ENCODE data around the gene TMEM115. TPM values are rescaled to one million over a fixed set of nuclear protein-coding genes. Genes with fewer than 3 reads are reported as not detected.
A peak's percentile ranks its signal among the peaks of the same experiment; 100 is the strongest.

TMEM115 gene
- total RNA-seq, 1 donor from 2014 or later, result 19.8 TPM

DNA sequence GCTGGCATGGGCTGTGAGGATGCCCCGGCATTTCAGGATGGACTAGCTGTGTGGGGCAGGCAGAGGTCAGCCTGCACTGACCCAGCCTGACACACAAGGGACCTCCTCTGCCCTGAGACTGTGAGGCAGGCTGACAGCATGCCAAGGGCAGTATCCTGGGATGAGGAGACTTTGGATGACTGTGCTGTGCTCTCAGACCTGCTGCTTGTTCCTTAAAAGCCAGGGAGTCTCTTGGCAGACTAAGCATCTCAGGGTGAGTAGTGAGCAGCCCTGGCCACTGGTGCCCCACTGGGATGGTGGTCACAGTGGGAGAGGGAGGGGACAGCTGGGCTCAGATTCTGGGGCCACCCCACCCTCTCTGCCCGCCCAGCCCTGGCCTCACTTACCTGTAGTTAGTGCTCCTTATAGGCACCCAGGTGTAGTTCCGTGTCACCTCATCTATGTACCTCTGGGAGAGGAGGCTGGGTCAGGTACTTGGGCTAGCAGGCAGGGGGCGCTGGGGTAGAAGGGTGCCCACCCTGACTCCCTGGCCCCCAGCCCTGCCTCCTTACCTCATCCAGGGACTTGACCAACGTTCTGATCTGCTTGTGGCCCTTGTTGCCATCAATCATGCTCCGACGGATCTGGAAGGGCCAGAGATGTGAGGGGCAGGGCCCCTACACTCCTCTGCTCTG lies 16.1 kb upstream of the TMEM115 start:
- DNase-seq, result no peak

DNA sequence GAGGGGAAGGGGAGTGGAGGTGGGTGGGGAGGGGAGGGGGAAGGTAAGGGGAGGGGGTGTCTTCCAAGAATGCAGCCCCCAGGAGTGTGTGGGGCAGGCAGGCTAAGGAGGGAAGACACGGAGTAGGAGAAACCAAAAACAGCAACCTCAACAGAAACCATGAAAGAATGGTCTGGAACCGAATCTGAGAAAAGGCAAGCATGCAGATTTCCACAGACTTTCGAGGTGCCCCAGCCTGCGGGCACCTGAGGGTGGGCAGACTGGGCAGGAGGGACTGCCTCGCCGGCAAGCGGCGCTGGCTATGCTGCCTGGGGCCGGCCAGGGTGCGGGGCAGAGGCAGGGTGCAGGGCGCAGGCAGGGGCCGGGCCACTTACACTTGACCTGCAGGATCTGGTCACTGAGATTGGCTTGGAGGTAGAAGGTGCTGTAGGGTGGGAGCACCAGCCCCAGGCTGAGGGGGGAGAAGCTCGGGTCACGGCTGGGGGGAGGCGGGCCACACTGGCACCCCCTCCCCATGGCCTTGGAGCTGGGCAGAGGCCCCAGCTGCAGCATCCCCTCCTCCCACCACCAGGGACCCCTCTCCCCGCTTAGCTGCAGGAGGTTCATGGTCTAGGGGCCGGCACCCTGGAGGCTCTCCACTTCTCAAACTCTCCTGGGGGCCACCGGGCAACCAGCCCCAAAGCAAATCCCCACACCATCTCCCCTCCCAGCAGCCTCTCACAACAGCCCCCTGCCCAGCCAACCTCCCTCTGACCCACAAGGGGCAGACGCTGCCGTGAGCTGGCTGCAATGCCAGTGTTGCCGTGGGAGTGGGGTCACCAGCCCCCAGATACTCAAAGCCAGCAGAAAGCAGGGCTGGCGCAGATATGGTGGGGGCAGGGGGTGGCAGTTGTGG lies 15.3 kb upstream of the TMEM115 start:
- DNase-seq, result no peak

DNA sequence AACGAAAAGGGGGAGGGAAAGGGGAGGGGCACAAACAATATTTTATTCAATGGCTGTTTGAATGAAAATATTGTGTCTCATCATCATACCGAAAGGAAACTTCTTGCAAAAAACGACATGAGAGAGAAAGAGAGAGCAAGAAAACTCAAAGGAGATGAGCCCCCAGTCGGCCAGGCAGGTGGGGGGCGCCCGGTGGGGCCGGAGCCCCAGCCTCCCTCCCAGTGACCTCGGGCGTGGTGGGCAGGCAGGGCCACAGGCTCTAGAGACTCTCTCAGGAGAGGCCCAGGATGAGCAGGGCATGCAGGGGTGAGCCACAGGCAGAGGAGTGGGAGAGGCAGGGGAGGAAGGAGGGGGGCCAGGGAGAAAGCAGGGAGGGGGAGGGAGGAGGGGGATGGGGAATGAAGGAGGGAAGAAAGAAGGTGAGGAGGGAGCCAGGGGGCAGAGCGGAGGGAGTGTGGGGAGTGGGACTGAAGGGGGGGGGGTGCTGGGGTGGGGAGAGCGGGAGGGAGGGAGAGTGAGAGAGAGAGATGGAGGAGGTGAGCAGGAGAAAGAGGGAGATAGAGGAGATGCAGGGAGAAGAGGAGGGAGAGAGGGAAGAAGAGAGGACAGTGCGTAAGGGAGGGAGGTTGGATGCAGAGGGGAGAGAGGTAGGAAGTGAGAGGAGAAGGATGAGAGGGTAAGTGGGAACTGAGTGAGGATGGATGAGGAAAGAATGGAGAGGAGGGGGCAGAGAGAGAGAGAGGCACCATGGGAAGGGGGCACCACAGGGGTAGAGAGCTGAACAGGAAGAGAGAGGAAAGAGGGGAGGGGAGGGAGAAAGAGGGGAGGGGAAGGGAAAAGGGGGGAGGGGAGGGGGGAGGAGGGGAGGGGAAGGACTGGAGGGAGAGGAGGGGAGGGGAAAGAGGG lies 14.1 kb upstream of the TMEM115 start:
- no peak for DNase-seq

DNA sequence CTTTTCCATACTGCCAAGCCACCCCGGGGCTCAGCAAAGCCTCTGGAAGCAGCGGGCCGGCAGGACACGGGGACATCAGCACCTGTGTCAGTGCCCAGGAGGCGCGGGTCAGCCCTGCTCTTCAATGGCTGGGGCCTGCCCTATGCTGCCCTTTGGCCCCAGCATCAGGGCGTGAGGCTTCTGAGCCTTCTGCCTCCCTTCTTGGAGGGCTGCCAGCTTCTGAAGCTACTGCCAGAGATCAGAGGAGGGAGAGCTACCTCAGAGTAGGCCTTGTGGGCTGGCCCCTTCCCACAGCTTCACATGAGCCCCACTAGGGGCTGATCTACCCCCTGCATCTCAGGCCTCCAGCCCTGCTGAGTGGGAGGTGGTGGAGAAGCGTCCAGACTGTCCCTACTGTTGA lies 13.0 kb upstream of the TMEM115 start:
- DNase-seq, result no peak

DNA sequence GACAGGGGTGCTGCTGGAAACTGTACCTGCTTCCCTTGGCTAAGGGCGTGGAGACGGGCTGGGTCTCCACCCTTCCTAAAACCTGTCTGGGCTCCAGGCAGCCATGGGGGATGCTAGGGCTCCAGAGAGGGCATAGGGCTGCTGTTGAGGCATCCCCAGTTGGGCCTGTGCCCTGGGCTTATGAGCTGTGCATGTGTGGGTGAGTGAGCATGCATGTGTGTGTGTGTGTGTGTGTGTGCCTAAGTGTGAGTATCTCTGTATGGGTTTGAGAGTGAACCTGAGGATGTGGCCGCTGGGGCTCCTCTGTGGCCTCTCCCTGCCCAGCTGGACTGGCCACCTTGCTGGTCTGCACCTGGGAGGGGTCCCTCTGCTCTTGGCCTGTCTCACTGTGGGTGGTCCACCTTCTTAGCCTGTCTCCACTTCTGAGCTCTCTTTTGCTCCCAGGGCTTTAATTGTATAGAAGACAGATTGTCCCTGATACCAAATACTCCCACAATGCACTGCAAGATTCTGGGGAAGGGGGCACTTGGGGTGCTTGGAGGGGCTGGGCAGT lies 11.9 kb upstream of the TMEM115 start:
- DNase-seq, result peak; percentile 23

DNA sequence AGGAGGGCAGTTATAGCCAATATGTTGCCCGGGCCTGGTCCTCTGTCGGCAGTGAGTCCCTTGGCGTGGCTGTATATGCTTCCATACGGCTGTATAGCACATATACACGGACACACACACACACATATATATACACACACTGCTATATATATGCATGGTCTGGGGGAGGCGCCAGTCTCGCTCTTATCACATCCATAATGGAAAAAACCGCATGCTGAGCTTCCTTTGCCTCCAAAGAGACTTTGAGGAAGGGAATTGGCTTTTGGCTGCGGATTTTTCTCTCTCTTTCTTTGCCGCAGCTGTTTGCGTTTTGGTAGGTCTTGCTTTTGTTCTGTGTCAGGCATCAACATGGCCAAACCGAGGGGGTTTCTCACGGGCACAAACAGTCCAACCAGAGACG lies 11.3 kb upstream of the TMEM115 start:
- DNase-seq, result peak; percentile 23

DNA sequence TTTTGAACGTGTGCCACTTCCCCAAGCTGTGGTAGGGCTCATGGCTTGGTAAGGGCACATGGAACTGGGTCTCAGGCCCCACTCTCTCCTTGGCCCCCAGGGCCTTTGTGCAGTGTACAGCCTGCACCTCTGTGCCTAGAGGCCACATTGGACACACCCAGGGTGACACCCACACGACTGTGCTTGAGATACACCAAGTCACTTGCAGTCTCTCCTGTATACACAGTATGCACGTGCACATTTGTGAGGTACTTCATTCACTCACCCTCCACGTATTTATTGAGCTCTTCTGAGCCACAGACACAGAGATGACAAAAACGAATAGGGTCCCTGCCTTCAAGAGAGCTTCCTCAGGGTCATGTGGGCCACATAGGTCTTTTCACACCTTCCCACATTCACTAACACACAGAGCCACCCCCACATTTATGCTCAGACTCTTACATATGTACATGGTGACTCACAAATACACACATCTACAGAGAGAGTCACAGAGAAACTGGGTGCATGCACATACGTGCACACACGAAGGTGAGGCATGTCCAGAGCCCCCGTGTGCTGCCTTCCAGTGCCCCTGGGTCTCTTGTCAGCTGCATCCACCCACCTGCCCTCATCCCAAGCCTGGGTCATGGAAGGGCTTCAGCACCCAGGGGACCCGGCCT lies 9.8 kb upstream of the TMEM115 start:
- no peak for DNase-seq

DNA sequence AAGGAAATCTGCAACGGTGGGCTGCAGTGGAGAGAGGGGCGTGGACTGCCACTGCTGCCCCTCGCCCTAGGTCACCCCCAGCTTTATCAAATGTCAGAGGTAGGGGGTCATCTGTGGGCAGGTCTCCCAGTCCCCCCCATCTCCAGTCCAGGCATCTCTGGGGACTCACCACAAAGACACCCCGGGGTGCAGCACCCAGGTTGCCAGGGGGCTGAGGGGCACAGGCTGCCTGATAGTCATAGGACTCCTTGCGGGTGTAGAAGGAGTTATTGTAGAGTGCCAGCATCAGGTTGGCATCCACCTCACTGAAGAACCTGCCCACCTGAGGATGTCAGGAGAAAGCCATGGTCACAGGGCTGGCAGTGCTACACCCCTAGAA lies 6.5 kb upstream of the TMEM115 start:
- no peak for DNase-seq

DNA sequence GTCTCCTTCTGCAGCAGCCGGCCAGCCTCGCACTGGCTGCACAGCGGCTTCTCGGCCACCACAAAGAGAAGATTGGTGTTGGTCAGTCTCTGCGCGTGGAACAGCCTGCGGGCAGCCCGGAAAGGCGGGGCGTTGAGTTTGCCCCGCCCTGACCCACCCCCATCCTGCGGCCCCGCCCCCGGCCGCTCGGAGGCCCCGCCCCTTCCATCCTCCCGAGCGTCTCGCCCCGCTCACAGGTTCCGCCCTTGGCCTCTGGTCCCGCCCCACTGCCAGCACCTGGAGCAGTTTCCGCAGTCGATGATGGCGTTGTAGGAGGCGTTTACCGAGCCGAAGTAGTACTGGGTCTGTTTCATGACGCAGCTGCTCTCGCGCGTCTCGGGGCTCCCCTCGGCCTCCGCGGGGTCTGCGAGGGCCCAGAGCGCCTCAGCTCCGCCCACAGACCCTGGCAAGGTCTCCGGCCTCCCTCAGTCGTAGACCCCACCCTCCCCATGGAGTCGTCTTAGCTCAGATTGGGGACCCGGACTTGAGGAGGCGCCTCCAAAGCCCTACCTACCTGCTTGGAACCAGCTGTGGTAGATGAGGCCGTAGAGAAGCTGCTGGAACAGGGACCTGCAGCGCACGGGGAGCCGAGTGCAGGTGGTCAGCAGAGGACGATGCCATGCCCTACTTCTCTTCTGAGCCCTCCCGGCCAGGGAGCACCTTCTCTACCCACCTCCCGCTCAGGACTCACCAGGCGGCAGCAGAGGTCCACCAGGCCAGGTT lies 5.9 kb upstream of the TMEM115 start:
- peak; percentile 69 for DNase-seq

DNA sequence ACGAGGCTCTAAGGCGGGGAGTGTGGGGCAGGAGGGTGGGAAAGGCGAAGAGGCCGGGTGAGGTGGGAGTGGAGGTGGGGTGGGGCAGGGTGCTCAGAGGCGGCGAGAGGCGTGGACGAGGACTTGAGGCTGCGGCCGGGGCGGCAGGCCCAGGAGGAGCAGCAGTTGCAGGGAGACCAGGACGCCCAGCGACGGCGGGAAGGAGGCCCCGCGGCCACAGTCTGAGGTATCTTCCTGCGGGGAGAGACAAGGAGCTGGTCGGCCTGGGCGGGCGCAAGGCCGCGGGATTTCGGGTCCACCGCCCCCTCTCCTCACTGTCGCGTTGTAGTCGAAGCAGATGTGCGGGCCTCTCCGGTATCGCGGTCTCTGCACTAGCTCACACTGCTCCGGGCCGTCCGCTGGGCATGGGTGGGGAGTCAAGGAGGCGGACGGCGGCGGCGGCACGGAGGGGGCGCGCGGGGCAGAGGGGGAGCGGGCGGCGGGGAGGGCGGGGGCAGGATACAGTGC lies 5.3 kb upstream of the TMEM115 start:
- DNase-seq, result no peak

DNA sequence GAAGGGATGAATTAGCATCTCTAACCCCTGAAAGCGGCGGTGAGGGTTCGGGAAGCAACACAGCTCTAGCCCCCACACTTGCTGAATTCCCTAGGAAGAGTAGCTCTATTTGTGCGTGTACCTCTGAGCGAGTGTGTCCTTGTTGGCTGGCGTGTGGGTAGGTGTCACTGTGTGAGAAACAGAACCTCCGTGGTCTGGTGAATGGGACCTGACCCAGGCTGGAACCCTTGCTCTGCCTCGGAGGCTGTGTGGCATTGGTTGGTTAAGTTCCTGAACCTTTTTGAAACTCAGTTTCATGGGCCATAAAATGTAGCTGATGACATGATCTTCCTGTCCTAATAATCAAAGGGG lies 414 bp upstream of the TMEM115 start:
- no peak for DNase-seq

DNA sequence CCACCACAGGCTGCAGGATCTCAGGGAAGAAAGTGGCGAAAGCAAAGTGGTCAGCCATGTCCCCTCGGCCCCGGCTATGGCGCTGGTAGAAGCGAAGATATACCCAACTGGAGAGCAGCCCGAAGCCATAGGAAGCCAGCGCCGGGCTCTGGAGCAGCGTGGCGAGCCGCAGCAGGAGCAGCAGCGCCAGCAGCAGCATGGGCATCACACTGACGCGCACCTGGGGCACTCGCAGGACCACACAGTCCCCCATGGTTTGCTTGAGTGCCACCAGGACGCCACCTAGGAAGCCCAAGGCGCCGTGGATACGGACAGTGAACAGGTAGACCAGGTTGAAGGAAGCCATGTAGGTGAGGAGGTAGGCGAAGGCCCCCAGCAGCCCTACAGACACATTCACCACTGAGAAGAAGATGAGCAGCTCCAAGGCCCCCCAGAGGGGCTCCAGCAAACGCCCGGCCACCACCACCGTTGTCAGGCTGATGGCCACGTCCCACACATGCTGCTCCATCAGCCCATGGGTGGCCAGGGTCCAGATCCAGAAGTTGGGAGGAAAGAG lies 888 bp downstream of the TMEM115 start:
- no peak for DNase-seq

DNA sequence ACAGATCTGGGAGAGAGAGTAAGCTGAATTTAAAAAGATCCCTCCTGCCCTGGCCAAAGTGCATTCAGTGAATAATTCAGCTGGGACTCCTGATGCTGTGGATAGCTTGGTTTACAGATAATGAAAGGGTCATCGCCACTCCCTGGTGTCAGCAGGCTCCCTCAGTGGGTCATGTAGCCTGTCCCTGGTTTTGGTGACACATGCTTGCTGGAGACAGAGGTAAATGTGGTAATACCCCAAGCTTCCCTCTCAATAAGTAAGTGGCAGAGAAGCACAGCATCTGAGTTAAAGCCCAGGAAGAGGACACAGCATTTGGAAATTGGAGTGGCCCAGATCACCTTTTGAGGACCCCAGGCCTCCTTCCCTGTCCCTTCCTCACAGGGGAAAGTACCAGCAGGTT lies 1.8 kb downstream of the TMEM115 start:
- no peak for DNase-seq

DNA sequence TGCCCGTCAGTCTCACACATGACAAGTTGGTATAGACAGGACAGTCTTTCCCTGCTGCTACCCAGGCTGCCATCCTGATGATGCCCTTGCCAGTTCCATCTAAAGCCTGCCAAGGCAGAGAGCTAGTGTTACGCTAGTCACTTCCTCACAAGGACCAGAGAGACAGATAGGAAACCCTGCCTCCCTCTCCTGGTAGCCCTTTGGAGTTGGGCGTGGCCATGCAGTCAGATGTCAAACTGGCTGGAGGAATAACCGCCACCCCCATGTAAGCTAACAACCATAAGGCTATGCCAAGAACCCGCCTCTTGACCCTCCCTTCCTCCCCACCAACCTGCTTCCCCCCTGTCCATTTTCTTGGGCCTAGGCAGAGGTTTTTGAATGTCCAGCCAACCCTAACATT lies 2.8 kb downstream of the TMEM115 start:
- DNase-seq, result no peak

DNA sequence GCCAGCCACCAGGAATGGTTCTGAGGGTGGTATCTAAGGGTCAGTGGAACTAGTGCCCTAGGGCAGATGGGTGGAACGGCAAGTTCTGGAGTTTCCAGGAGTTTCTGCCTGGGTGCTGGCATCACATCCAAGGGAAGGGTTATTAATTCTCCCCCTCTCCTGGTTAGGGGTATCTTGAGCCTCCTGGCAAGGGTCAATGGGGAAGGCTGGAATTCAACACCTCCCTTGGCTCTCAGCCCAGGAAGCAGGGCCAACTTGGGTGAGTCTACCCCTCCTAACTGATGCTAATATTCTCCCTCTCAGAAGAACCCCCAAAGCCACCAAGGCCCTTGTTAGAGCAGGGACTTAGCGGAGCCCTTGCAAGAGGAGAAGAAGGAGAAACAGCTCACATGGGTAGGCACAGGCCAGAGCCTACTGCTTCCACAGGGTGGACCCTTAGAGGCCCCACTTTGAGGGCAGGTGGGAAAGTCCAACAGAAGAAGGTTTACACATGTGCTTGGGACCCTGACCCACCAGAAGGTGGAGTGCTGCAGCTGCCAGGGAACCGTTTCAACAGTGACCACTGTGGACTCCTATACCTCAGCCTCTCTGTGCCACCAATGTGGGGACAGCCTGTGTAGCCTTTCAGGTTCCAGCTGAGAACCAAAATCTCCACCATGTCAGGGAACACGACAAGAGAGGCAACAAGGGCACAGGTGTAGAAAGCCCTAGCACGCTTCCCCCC lies 3.3 kb downstream of the TMEM115 start:
- DNase-seq, result no peak

DNA sequence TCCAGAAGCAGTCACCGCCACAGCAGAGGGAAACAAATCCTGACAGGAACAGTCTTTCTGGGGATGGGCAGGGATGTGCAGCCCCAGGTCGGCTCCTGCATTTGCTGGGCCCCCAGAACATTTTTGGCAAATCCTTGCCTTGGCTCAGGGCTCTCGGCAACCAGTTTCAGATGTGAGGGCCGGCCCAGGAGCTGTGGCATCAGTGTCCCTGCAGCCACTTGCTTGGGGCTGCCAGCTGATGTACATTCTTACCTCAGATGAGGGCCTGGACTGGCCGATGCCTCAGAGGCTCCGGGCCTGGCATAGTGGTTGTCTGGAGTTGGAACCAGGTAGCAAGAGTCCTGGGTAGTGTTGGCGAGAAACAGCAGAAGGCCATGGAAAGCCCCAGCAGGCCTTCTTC lies 4.5 kb downstream of the TMEM115 start:
- no peak for DNase-seq

DNA sequence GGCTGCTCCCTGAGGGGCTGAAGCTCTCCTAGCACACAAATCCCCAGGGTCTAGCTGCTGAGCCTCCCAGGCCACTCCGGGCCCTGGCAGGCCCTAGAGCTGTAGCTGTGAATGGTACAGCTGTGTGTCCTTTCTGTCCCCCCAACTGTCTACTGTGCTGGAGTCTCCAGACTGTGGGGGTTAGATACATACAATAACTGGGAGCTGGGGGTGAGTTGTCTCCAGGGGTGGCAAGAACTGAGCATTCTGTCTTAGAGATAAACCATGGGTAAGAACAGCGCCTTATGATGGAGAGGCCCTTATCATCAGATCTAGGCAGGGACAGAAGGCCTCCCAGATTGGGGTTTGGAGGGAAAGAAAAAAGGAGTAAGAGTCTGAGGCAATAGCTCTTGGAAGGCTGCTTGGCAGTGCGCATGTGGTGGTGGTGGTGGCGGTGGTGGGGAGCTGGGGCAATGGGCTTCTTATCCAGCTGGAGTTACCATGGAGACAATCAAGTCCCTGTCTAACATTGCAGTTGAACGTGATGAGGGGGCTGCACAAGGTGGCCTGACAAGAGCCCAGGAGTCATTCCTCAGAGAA lies 5.0 kb downstream of the TMEM115 start:
- no peak for DNase-seq

DNA sequence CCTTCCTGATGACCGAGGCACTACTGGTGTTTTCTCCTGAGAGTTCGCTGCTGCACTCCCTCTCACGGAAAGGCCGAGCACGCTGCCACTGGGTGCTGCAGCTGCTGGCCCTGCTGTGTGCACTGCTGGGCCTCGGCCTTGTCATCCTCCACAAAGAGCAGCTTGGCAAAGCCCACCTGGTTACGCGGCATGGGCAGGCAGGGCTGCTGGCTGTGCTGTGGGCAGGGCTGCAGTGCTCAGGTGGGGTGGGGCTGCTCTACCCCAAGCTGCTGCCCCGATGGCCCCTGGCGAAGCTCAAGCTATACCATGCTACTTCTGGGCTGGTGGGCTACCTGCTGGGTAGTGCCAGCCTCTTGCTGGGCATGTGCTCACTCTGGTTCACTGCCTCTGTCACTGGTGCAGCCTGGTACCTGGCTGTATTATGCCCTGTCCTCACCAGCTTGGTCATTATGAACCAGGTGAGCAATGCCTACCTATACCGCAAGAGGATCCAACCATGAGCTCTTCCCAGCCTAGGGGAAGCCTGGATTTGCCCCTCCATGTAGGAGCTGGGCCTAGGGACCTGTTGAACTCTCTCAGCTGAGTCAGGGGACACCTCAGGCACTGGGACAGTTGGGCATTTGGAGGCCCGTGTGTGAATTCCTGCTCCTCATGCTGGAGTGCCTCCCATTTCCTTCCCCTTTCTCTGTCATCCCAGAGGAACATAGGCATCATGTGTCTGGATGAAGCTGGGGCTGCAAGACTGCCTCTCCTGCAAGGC lies 5.9 kb downstream of the TMEM115 start:
- DNase-seq, result no peak

DNA sequence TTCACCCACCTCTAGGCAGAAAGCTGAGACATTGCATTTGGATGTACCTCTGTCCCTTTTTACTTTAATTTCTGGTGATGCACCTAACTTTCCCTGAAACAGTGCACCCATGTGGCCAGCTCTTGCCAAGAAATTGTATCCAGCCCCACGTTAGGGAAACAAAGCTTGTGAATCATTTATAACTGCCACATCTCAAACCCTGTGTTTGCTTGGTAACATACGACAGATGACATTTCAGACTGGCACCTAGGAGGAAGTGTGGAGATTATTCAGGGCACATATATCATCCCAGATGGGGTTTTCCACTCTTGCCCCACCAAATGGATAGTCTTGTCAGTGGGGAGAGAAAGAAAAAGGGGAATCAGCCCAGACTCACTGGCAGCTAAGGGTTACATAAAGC lies 6.5 kb downstream of the TMEM115 start:
- no peak for DNase-seq

Measured in occipital lobe (tissue), 2 donors.